K562 treated with DMSO at 1 percent for 24 hours (cell line): ENCODE results near the gene SPATS2L. TPM values are rescaled to one million over a fixed set of nuclear protein-coding genes. Genes with fewer than 3 reads are reported as not detected.

Experiments used
- total RNA-seq: library from RNA; unstranded; fragments of 300-600 nt; gene quantifications from 2 replicates; pipeline ENCODE4 v1.2.3, GENCODE V29; 2022; ENCODE audit warnings: low read depth; ENCODE audit not compliant: insufficient read depth

SPATS2L gene, protein sequence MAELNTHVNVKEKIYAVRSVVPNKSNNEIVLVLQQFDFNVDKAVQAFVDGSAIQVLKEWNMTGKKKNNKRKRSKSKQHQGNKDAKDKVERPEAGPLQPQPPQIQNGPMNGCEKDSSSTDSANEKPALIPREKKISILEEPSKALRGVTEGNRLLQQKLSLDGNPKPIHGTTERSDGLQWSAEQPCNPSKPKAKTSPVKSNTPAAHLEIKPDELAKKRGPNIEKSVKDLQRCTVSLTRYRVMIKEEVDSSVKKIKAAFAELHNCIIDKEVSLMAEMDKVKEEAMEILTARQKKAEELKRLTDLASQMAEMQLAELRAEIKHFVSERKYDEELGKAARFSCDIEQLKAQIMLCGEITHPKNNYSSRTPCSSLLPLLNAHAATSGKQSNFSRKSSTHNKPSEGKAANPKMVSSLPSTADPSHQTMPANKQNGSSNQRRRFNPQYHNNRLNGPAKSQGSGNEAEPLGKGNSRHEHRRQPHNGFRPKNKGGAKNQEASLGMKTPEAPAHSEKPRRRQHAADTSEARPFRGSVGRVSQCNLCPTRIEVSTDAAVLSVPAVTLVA
- 16.7 and 21.1 TPM in 2 replicates for total RNA-seq

DNA sequence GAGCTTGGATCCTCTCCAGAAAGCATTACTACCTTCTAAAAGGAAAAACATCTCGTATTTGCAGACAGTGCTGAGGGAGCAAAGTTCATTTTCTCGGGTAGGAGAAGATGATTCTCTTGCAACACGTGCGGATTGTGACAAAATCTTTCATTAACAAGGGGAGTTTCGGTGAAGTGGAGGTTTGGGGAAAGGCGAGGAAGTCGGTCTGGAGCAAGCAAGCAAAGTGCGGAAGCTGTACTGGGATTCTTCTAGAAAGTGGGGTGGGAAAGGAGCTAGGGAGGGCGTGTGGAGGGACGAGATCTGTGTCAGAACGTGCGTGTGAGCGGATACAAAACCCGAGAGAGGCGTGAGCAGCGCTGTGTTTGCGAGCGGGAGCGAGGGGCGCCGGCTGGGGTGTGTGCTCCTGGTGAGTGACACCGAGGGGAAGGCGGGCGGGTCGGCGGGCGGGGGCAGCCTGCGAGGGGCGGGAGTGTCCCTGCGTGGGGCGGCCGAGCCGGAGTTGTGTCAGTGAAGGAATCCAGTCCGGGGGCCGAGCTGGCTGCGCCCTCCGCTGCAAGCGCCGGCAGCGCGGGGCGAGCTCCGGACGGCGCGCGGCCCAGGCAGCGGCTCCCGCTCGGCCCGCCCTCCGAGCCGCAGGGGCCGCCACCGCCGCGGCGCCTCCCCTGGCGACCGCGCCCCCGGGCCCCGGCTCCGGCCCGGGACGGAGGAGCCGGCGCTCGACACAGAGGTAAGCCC lies at the start of gene SPATS2L:
Gene SPATS2L, plus strand, starts transcription at position 498 of the 735 bp plus-strand sequence. CDS start 82,552 bp downstream, outside the sequence.

DNA sequence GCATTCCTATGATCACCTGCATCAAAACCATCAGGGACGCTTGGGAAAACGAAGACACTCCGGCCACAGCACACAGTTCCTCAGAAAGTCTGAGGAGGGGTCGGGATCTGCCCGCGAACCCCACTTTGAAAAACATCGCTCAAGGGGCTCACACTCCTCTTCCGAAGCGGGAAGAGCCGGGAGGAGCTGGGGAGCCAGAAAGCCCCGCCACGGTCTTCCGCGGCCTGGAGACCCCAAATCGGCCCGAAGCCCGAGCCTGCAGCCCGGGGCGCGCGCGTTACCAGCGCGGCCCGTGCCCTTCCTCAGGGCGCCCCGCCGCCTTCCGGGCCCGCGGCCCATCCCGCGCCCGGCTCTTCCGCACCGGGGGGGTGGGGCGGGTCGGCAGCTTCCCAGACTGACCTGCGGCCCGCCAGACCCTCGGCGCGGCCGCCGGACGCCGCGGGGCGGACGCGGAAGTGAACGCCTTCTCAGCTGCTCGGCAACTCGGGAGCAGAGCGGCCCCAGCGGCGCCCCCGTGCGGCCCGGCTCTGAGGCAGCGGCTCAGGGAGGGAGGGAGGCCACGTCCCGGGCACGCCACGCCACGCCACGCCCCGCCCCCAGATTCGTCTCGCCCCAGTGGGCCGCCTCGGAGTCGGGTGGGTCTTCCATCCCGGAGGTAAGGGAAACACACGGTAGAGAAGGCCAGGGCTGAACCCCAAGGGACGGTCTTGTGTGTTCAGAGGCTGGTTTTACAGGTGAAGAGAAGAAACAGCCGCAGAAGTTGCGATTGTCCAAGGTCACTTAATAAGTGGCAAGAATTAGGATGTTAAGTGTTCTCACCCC lies 203.3 kb downstream of the SPATS2L start, which contains the start of gene KCTD18:
Gene KCTD18, minus strand, starts transcription at position 457 of the 822 bp plus-strand sequence. CDS start 3,052 bp downstream, outside the sequence.

DNA sequence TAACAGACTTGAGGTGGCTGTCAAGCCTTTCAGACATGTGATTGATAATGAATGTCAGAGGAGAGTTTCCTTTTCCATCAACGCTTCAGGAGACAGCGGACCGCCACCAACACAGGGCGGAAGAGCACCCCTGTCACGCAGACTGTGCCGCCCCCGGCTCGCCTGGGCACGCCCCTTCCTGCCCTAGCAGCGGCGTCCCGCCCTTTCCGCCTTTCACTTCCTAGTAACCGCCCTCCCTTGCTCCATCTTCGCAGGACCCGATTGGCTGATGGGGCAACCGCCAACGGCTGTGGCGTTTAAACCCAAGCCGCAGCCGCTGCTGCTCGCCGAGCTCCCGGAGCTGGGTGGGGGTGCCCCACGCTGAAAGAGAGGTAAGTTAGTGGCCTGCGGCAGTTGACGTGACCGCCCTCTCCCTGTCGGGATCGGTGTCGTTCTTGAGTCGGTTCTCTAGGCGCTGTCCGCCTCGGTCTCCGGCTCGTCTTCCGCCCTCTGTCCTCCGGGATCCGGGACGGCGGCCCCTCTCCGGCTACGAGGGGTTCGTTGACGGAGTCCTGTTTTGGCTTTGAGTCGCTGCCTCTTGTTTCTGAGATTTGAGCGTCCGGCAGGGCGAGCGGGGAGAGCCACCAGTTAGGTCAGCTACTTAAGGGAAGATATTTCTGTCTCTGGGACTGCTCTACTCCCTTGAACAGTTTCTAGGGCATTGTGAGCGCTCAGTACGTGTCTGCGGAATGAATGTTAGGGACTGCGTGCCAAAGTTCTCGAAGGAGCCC lies 219.6 kb downstream of the SPATS2L start, which contains the start of gene SGO2:
Gene SGO2, plus strand, starts transcription at position 326 of the 770 bp plus-strand sequence. CDS start 6,769 bp downstream, outside the sequence.

Other genes starting within 250 kb of the SPATS2L start
- 5.9 and 6.2 TPM in 2 replicates for gene KCTD18, start 203.4 kb downstream of the SPATS2L start, total RNA-seq
- 7.5 and 9.7 TPM in 2 replicates for gene SGO2, start 219.5 kb downstream of the SPATS2L start, total RNA-seq